Motor neuron (in vitro differentiated cells): ENCODE data around the gene MLLT1. TPM values are rescaled to one million over a fixed set of nuclear protein-coding genes. Genes with fewer than 3 reads are reported as not detected.

Experiments used
- ATAC-seq, 8 experiments: fragments of 200-7000 bp; cut with Tn5 transposase; replicated peaks in 6 of 8; 2 replicates each; pipeline ENCODE4 v1.8.0; 2021; ENCODE audit warnings: mild to moderate bottlenecking in 8 of 8, moderate library complexity in 8 of 8
- H3K27ac ChIP-seq, 2 donors: fragments of 250-450 bp; sonication (Bioruptor Pico); 2 replicates each; pipeline ENCODE4 v1.9.0; 2021; ENCODE audit warnings: antibody characterized with exemption in 2 of 2, mild to moderate bottlenecking in 2 of 2, moderate library complexity in 1 of 2
- H3K4me1 ChIP-seq, 2 donors: fragments of 250-450 bp; sonication (Bioruptor Pico); replicated peaks in 1 of 2; 2 replicates each; pipeline ENCODE4 v1.6.1; 2021; ENCODE audit warnings: antibody characterized with exemption in 2 of 2, mild to moderate bottlenecking in 2 of 2, moderate library complexity in 1 of 2
- H3K4me3 ChIP-seq, 5 donors: fragments of 250-450 bp; sonication (Bioruptor Pico); 2 replicates each; pipeline ENCODE4 v1.9.0; 2021; ENCODE audit warnings: antibody characterized with exemption in 5 of 5, mild to moderate bottlenecking in 5 of 5, moderate library complexity in 4 of 5
- WGBS, 10 experiments: fragments of 450-650 bp; shearing (Covaris generic); methylation state at CpG; one replicate each; pipeline ENCODE4 v1.0.0; 2022; 5-methylcytosine and 5-hydroxymethylcytosine counted together
- in situ Hi-C, 9 experiments: fragments of 400-800 bp; cut with MboI; loops; one replicate each; pipeline ENCODE4 v1.15.0; 2021; ENCODE audit warnings: low sequenced_read_pairs in 9 of 9, low pct_unique_long_range_greater_than_20kb in 2 of 9; ENCODE audit not compliant: unreplicated experiment in 9 of 9
- total RNA-seq, 8 experiments: library from RNA; unstranded; fragments of 300-600 nt; gene quantifications; 2 replicates each; pipeline versions ENCODE4 v1.2.3 to v1.2.4, GENCODE V29; 2022

MLLT1 gene
- total RNA-seq, 8 experiments from 2014 or later, result 12.4 to 88.7 (median 30.1) TPM

GRCh38 chr19:6188811-6189210, 91.0 kb downstream of the MLLT1 start:
- Histone ChIP-seq H3K4me3 (no peak overlapping the region), H3K4me1 (no peaks in the 10 kb centered on the region), H3K27ac (no peak overlapping the region)
- ATAC-seq, result no peak
- in situ Hi-C loops, result no loop called here
- WGBS, 10 experiments, result 67 to 100% (median 93%) methylated on average over 1 to 2 of the region's 2 CpGs; no CpG with 5 or more reads in 4 of the 10 experiments

GRCh38 chr19:6187374-6187773, 92.4 kb downstream of the MLLT1 start:
- Histone ChIP-seq H3K27ac (no peak overlapping the region), H3K4me3 (no peak overlapping the region), H3K4me1 (no peaks in the 10 kb centered on the region)
- in situ Hi-C loops, result no loop called here
- WGBS, 10 experiments, result 83 to 100% (median 95%) methylated on average over 1 to 4 of the region's 6 CpGs; no CpG with 5 or more reads in 4 of the 10 experiments
- no peak for ATAC-seq

DNA sequence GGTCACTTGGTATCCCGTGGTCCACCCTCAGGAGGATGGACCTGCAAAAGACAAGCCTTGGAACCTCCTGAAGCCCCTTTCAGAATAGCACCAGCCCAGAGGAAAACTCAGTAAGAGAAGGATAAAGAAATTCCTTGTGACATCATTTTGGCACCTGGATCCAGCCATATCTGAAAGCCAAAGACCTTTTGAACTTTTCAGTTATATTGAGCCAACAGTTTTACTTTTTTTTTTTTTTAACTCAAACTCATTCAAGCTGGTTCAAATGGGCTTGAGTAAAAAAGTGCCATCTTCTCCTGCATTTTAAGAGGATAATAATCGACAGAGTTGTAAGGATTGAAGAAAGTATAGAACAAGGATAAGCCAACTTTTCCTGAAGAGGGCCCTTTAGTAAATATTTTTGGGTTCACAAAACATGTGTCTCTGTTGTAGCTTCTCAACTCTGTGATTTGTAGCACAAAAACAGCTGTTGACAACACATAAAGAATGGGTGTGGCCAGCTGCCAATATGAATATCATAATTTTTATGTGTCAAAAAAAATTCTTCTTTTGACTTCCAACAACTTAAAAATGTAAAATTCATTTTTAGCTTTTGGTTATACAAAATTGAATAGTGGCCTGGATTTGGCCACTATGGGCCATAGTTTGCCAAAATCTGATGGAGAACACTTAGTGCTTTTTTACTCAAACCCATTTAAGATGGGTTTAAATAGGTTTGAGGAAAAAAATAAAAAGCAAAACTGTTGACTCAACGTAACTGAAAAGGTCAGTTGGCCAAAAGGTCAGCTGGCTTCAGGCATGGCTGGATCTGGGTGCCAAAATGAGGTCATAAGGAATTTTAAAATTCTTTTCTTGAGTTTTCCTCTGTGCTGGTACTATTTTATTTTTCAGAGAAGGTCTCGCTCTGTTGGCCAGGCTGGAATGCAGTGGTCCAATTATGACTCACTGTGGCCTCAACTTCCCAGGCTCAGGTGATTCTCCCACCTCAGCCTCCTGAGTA, 93.6 kb downstream of the MLLT1 start:
- H3K4me3 ChIP-seq, result no peak overlapping the region
- no peak for ATAC-seq
- no peaks in the 10 kb centered on the region for H3K4me1 ChIP-seq
- in situ Hi-C loops, result no loop called here
- 6 to 94% (median 79%) methylated on average over 1 to 4 of the region's 4 CpGs for WGBS, 10 experiments
- no peak overlapping the region for H3K27ac ChIP-seq

DNA sequence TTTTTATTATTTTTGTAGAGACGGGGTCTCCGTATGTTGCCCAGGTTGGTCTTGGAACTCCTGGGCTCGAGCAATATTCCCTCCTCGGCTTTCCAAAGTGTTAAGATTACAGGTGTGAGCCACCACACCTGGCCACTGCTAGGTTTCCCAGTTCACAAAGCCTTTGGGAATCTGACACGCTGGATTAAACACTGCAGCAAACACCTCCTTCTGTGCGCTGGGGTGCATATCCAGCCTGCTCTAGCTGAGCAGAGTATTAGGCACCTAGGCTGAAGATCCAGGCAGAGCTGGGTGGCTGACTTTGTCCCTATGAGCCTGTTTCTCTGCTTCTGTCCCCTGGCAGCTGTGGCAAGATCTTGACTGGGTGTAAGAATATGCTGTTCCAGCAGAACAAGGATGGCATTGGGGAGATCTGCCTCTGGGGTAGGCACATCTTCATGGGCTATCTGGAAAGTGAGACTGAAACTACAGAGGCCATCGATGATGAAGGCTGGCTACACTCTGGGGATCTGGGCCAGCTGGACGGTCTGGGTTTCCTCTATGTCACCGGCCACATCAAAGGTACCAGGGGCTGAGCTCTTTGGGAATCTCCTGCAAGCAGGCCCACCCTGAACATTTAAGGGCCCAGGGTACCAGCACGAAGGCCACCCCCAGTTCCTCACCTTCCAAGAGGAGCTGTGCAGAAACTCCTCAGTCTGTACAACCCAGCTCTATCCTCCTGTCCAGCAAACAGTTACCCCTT, 94.5 kb downstream of the MLLT1 start:
- Histone ChIP-seq H3K4me3 (no peak overlapping the region), H3K27ac (no peak overlapping the region), H3K4me1 (no peaks in the 10 kb centered on the region)
- in situ Hi-C loops, result no loop called here
- ATAC-seq, result no peak
- WGBS, 10 experiments, result 0 to 88% (median 84%) methylated on average over 1 to 8 of the region's 10 CpGs; no CpG with 5 or more reads in 6 of the 10 experiments

DNA sequence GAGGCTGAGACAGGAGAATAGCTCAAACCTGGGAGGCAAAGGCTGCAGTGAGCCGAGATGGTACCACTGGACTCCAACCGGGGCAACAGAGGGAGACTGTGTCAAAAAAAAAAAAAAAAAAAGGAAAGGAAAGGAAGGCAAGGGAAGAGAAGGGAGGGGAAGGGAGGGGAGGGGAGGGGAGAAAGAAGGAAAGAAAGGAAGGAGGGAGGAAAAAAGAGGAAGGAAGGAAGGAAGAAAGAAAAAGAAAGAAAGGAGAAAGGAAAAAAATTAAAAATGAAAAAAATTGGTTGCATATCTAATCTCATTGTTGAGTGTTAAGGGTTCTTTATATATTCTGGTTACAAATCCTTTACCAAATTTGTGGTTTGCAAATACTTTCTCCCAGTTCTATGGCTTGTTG, 98.7 kb downstream of the MLLT1 start:
- H3K27ac ChIP-seq, result no peak overlapping the region
- ATAC-seq, result no peak
- H3K4me3 ChIP-seq, result no peak overlapping the region
- whole genome bisulfite sequencing, 10 experiments, result 0 to 83% (median 35%) methylated on average over 1 to 2 of the region's 2 CpGs; no CpG with 5 or more reads in 6 of the 10 experiments
- in situ Hi-C loops, result no loop called here
- no peaks in the 10 kb centered on the region for H3K4me1 ChIP-seq

DNA sequence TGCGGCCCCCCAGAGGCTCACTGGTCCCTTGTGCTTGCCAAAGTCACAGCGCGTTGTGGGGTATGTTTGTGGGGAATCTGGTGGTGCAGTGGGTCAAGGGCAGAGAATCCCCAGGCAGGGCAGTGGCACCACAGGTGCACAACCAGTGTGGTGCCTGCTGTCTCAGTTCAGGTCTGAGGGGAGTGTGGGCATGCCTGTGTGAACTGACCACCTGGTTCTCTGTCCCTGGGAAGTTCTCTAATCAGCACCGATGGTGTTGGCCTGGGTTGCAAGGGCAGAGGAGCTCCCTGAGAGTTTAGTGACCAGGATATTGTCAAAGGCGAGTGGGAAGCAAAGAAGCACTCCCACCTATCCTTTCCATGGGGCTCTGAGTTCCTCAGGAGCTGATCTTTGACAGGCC, 106.6 kb downstream of the MLLT1 start:
- 0 to 51% (median 40%) methylated on average over 1 to 2 of the region's 5 CpGs; no CpG with 5 or more reads in 6 of the 10 experiments for WGBS, 10 experiments
- ATAC-seq, result no peak
- no peak overlapping the region for H3K4me3 ChIP-seq
- in situ Hi-C loops, result no loop called here
- no peak overlapping the region for H3K27ac ChIP-seq
- H3K4me1 ChIP-seq, result no peaks in the 10 kb centered on the region

GRCh38 chr19:6172074-6172863, 107.5 kb downstream of the MLLT1 start:
- ATAC-seq, result no peak
- Histone ChIP-seq H3K4me1 (no peaks in the 10 kb centered on the region), H3K27ac (no peak overlapping the region), H3K4me3 (no peak overlapping the region)
- WGBS, 10 experiments, result 21 to 80% (median 42%) methylated on average over 1 to 3 of the region's 3 CpGs; no CpG with 5 or more reads in 4 of the 10 experiments
- in situ Hi-C loops, result no loop called here

DNA sequence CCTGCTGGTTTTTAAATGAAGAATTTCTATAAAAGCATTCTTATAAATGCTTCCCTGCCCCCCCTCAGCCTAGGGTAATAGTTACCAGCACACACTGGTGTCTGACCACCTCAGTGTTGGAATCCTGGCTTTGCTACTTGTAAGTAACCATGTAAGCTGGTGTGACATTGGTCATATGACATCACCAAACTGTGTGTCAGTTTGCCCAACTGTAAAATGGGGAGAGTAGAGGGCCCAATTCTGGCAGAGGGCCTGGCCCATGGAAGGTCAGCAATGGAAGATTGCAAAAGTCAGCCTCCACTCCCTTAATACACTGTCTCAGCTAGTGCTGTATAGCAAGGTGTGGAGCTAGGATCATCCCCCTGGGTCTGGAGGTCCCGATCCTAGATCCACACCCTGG, 112.7 kb downstream of the MLLT1 start:
- Histone ChIP-seq H3K4me1 (no peaks in the 10 kb centered on the region), H3K4me3 (no peak overlapping the region), H3K27ac (no peak overlapping the region)
- no peak for ATAC-seq
- WGBS, 10 experiments, result 67 to 88% (median 83%) methylated on average over 1 of the region's 1 CpG; no CpG with 5 or more reads in 6 of the 10 experiments
- in situ Hi-C loops, result no loop called here

- Histone ChIP-seq H3K4me3 (no peak overlapping the region), H3K4me1 (no peaks in the 10 kb centered on the region), H3K27ac (no peak overlapping the region)
- ATAC-seq, result no peak
- 44 to 80% (median 69%) methylated on average over 1 to 5 of the region's 5 CpGs; no CpG with 5 or more reads in 1 of the 10 experiments for WGBS, 10 experiments
- in situ Hi-C loops, result no loop called here
These were observed 114.8 kb downstream of the MLLT1 start for GRCh38 chr19:6164906-6165531.

DNA sequence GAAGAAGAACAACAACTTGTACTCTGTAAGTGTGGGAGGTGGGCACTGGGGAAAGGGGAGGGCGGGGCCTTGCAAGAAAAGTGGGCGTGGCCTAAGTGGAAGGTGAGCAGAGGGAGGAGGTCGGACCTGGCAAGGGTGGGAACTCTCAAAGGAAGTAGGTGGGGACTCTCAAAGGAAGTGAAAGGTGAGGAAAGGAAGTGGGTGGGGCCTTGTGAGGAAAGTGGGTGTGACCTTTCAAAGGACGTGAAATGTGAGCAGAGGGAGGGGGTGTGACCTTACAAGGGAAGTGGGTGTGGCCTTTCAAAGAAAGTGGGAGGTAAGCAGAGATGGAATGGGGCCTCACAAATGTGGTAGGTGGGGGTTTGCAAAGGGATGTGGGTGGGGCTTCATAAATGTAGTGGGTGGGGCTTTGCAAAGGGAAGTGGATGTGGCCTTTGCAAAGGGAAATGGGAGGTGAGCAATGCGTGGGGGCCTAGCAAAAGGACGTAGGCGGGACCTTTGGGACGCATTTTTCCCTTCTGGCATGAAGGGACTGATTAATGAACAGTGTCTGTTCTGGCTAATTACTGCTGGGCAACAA, 118.4 kb downstream of the MLLT1 start:
- ATAC-seq, result peak in 3 of 8 experiments; percentile 43 to 75 (median 57)
- WGBS, 10 experiments, result 30 to 87% (median 53%) methylated on average over 2 to 6 of the region's 8 CpGs; no CpG with 5 or more reads in 4 of the 10 experiments
- Histone ChIP-seq H3K27ac (no peak overlapping the region), H3K4me1 (no peaks in the 10 kb centered on the region), H3K4me3 (no peak overlapping the region)
- in situ Hi-C loops, result no loop called here
